Urothelium cell line (cell line): Measurements from ENCODE around the gene UPF2.

Source experiments
- DNase-seq: peaks from one replicate; pipeline ENCODE4 v3.0.0; 2011; ENCODE audit warnings: low spot score, mixed read lengths
- FAIRE-seq: peaks from 2 replicates; lab custom pipeline; 2011; peaks lifted over from hg19 to GRCh38; lab: Jason Lieb, UNC

UPF2 gene

GRCh38 chr10:11887381-11888227, 155.0 kb downstream of the UPF2 start:
- FAIRE-seq, result no peak
- no peak for DNase-seq

- DNase-seq (no peak), FAIRE-seq (no peak)
Observed at GRCh38 chr10:11886851-11887250, 155.8 kb downstream of the UPF2 start.

- FAIRE-seq, result no peak
- DNase-seq, result no peak
Observed at GRCh38 chr10:11886138-11886474, 156.5 kb downstream of the UPF2 start.

- DNase-seq (no peak), FAIRE-seq (no peak)
Observed at GRCh38 chr10:11885437-11886137, 157.0 kb downstream of the UPF2 start.

- DNase-seq (no peak), FAIRE-seq (no peak)
Observed at GRCh38 chr10:11884706-11885423, 157.7 kb downstream of the UPF2 start.

- no peak for DNase-seq
- peak; percentile 37 for FAIRE-seq
Observed at GRCh38 chr10:11882646-11883375, 159.8 kb downstream of the UPF2 start.

- FAIRE-seq, result peak; percentile 88
- peak; percentile 80 for DNase-seq
Observed at GRCh38 chr10:11881477-11882417, 160.9 kb downstream of the UPF2 start.

GRCh38 chr10:11881030-11881476, 161.6 kb downstream of the UPF2 start:
- no peak for FAIRE-seq

GRCh38 chr10:11880151-11881029, 162.2 kb downstream of the UPF2 start:
- DNase-seq, result no peak
- no peak for FAIRE-seq

More at GRCh38 chr10:11881030-11881476, 161.6 kb downstream of the UPF2 start:
- no peak for DNase-seq

GRCh38 chr10:11879387-11880094, 163.1 kb downstream of the UPF2 start:
- FAIRE-seq (peak; percentile 44), DNase-seq (no peak)

GRCh38 chr10:11878776-11879175, 163.8 kb downstream of the UPF2 start:
- no peak for FAIRE-seq
- DNase-seq, result no peak

- FAIRE-seq (no peak), DNase-seq (no peak)
Observed at GRCh38 chr10:11877591-11877905, 165.1 kb downstream of the UPF2 start.

GRCh38 chr10:11876805-11877590, 165.6 kb downstream of the UPF2 start:
- FAIRE-seq, result no peak
- no peak for DNase-seq

- no peak for DNase-seq
- no peak for FAIRE-seq
Observed at GRCh38 chr10:11876324-11876723, 166.3 kb downstream of the UPF2 start.

- FAIRE-seq (peak; percentile 86), DNase-seq (peak; percentile 98)
Observed at GRCh38 chr10:11875494-11876281, 166.9 kb downstream of the UPF2 start.

GRCh38 chr10:11874568-11875493, 167.8 kb downstream of the UPF2 start:
- peak; percentile 24 for DNase-seq
- FAIRE-seq, result no peak
